Astrocyte (in vitro differentiated cells and primary cell): ENCODE results near the gene CRY2.

Source experiments
- CTCF ChIP-seq: IDR thresholded peaks from 2 replicates; pipeline ENCODE4 v1.5.1; 2011; ENCODE audit warnings: low read depth, mild to moderate bottlenecking, inconsistent platforms, low read length, moderate library complexity; ENCODE audit not compliant: insufficient read depth
- EZH2 ChIP-seq: IDR thresholded peaks from 2 replicates; pipeline ENCODE4 v1.6.1; 2012; ENCODE audit warnings: mild to moderate bottlenecking, low read length, inconsistent platforms; ENCODE audit not compliant: insufficient read depth

GRCh38 chr11:45917623-45918330 lies 70.5 kb downstream of the CRY2 start, which contains the start of gene PEX16:
- TF ChIP-seq EZH2: no peak
- TF ChIP-seq CTCF: no peak
